Stimulated activated naive CD4-positive, alpha-beta T cell treated with Interleukin-2 at 50 U/mL for 16 hours (primary cell): ENCODE data around the gene MUTYH.
A peak's percentile ranks its signal among the peaks of the same experiment; 100 is the strongest.

Source experiments
- DNase-seq: peaks from one replicate; lab custom pipeline; 2025; lab: John Stamatoyannopoulos, UW

The MUTYH gene

GRCh38 chr1:45348966-45349677 is 8.9 kb upstream of the MUTYH start:
- no peak for DNase-seq

GRCh38 chr1:45348609-45348965 is 8.3 kb upstream of the MUTYH start:
- no peak for DNase-seq

- DNase-seq = no peak
Observed at GRCh38 chr1:45348020-45348419, 7.8 kb upstream of the MUTYH start.

- no peak for DNase-seq
Observed at GRCh38 chr1:45346473-45346872, 6.2 kb upstream of the MUTYH start.

GRCh38 chr1:45345014-45345413 is 4.8 kb upstream of the MUTYH start:
- no peak for DNase-seq

- DNase-seq = no peak
Observed at GRCh38 chr1:45344499-45344898, 4.3 kb upstream of the MUTYH start.

GRCh38 chr1:45340816-45341466 is 701 bp upstream of the MUTYH start:
- no peak for DNase-seq

GRCh38 chr1:45337630-45338325 is 2.5 kb downstream of the MUTYH start:
- DNase-seq = no peak

- no peak for DNase-seq
Observed at GRCh38 chr1:45335855-45336324, 4.3 kb downstream of the MUTYH start.

- DNase-seq = no peak
Observed at GRCh38 chr1:45334308-45335245, 5.7 kb downstream of the MUTYH start.

- no peak for DNase-seq
Observed at GRCh38 chr1:45332346-45332720, 7.9 kb downstream of the MUTYH start.

GRCh38 chr1:45331436-45332345 is 8.5 kb downstream of the MUTYH start:
- DNase-seq = no peak

GRCh38 chr1:45329445-45329844 is 10.8 kb downstream of the MUTYH start:
- DNase-seq = no peak

- no peak for DNase-seq
Observed at GRCh38 chr1:45328680-45329079, 11.6 kb downstream of the MUTYH start.

- no peak for DNase-seq
Observed at GRCh38 chr1:45327644-45328515, 12.4 kb downstream of the MUTYH start.

GRCh38 chr1:45326627-45327623 is 13.3 kb downstream of the MUTYH start, which contains the start of gene HPDL:
TSS of gene HPDL (plus strand) at chr1:45326895. CDS start at chr1:45327149, 254 bp downstream.
- peak; percentile 58 for DNase-seq

GRCh38 chr1:45325851-45326506 is 14.3 kb downstream of the MUTYH start:
- DNase-seq = no peak

- DNase-seq = no peak
Observed at GRCh38 chr1:45322486-45323040, 17.7 kb downstream of the MUTYH start.
